ENCODE results near the gene PDXK.
A peak's percentile ranks its signal among the peaks of the same experiment; 100 is the strongest.

Gene PDXK

GRCh38 chr21:43785134-43785533 is 66.2 kb downstream of the PDXK start:
- no peak for DNase-seq

GRCh38 chr21:43786300-43786806 is 67.4 kb downstream of the PDXK start:
- DNase-seq: no peak

GRCh38 chr21:43786807-43787440 is 68.0 kb downstream of the PDXK start:
- no peak for DNase-seq

GRCh38 chr21:43789276-43790009 is 70.5 kb downstream of the PDXK start, which contains the start of gene RRP1:
RRP1 (plus strand) TSS chr21:43789577; CDS start chr21:43789630, 53 bp downstream.
- peak; percentile 92 to 94 for DNase-seq

- no peak for DNase-seq
Observed at GRCh38 chr21:43790010-43790524, 71.1 kb downstream of the PDXK start.

GRCh38 chr21:43792406-43792805 is 73.5 kb downstream of the PDXK start:
- DNase-seq: no peak

- no peak for DNase-seq
Observed at GRCh38 chr21:43793243-43793642, 74.3 kb downstream of the PDXK start.

- no peak for DNase-seq
Observed at GRCh38 chr21:43794311-43794710, 75.4 kb downstream of the PDXK start.

- DNase-seq: no peak
Observed at GRCh38 chr21:43794857-43795256, 75.9 kb downstream of the PDXK start.

GRCh38 chr21:43797415-43797814 is 78.5 kb downstream of the PDXK start:
- DNase-seq: no peak

GRCh38 chr21:43797925-43798715 is 79.2 kb downstream of the PDXK start:
- no peak for DNase-seq

GRCh38 chr21:43799301-43799840 is 80.4 kb downstream of the PDXK start:
- no peak for DNase-seq

GRCh38 chr21:43800124-43800523 is 81.2 kb downstream of the PDXK start:
- DNase-seq: no peak

- no peak for DNase-seq
Observed at GRCh38 chr21:43800566-43800965, 81.6 kb downstream of the PDXK start.

GRCh38 chr21:43801006-43801783 is 82.3 kb downstream of the PDXK start:
- DNase-seq: no peak

GRCh38 chr21:43802713-43803313 is 83.9 kb downstream of the PDXK start:
- no peak for DNase-seq

GRCh38 chr21:43803558-43804300 is 84.8 kb downstream of the PDXK start:
- no peak for DNase-seq

- DNase-seq: peak; percentile 16 to 83
Observed at GRCh38 chr21:43805275-43805800, 86.4 kb downstream of the PDXK start.

- DNase-seq: no peak
Observed at GRCh38 chr21:43806017-43806710, 87.2 kb downstream of the PDXK start.

GRCh38 chr21:43808367-43808766 is 89.4 kb downstream of the PDXK start:
- no peak for DNase-seq
